Measurements from ENCODE around the gene S1PR4. TPM values are rescaled to one million over a fixed set of nuclear protein-coding genes. Genes with fewer than 3 reads are reported as not detected.

The S1PR4 gene
- total and polyA plus RNA-seq, 2 of the 13 experiments (the other 11 are each of a cell fraction or from before 2014, with no cell fraction given), result 0.07 to 0.09 TPM

GRCh38 chr19:3222709-3223108 is 44.1 kb downstream of the S1PR4 start (continued):
- no peak for TF ChIP-seq WIZ (CRISPR knock-in tag; IDR thresholded peaks at IDR 0.05)
- no peak for TF ChIP-seq ZNF138 (CRISPR knock-in tag; IDR thresholded peaks at IDR 0.05; ENCODE audit: low read depth)
- TF ChIP-seq ZNF530 (CRISPR knock-in tag; IDR thresholded peaks at IDR 0.05; ENCODE audit: low read depth), result no peak
- TF ChIP-seq DNMT1 (CRISPR knock-in tag; IDR thresholded peaks at IDR 0.05), result no peak
- TF ChIP-seq ZNF775 (CRISPR knock-in tag; IDR thresholded peaks at IDR 0.05; ENCODE audit: borderline replicate concordance), result no peak
- TF ChIP-seq ZNF839 (CRISPR knock-in tag; IDR thresholded peaks at IDR 0.05; ENCODE audit: borderline replicate concordance), result no peak
- TF ChIP-seq ELF3 (CRISPR knock-in tag; IDR thresholded peaks at IDR 0.05), result no peak
- no peak for TF ChIP-seq SIN3A (IDR thresholded peaks at IDR 0.05; ENCODE audit: borderline replicate concordance, low read depth, low read length)
- no peak for TF ChIP-seq MED13 (CRISPR knock-in tag; IDR thresholded peaks at IDR 0.05)

DNA sequence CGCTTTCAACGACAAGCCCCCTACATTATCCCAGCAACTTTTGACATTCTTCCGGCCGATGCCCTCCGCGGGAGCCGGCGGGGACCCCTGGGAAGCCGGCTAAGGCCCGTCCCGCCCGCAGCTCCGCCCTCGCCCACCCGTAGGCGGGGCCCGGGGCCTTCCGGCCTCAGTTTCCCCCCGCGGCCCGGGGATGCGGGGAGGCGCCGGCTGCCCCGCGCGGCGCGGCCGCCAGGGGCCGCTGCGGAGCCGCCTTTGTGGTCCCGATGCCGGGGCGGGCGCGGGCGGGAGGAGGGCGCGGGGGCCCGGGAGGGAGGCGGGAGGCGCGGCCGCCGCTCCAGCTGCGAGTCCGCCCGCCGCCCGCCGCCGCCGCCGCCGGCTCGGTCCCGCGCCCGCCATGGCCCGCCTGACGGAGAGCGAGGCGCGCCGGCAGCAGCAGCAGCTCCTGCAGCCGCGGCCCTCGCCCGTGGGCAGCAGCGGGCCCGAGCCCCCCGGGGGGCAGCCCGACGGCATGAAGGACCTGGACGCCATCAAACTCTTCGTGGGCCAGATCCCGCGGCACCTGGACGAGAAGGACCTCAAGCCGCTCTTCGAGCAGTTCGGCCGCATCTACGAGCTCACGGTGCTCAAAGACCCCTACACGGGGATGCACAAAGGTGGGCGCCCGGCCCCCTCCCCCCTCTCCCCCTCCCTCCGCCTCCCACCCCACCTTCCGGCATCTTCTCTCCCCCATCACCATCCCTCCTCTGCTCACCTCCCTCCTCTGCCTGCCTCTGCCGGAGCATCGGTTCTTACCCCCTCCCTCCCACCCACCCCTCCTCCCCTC is 46.0 kb downstream of the S1PR4 start, which contains the start of gene CELF5:
Gene CELF5, plus strand, starts transcription at position 316 of the 823 bp plus-strand sequence. Its CDS starts 79 bp downstream, at position 395.
- intact Hi-C loops (cut with micrococcal nuclease; ENCODE audit: unreplicated experiment), result no loop called here
- Histone ChIP-seq H3K4me1 (ENCODE audit: insufficient read depth, low read length) (no peaks in the 10 kb centered on the region), H3K27me3 (ENCODE audit: control insufficient read depth in 1 of 2, insufficient read depth in 2 of 2, low read length in 2 of 2) (peaks cover 2 to 34% of the 10 kb centered on the region in 2 experiments; a peak in 4 of 5 replicates), H3K9ac (ENCODE audit: insufficient read depth, low read depth, low read length) (no peak within 1 kb of the TSS), H3K9me3 (ENCODE audit: low read length) (no peaks in the 10 kb centered on the region), H3K4me2 (ENCODE audit: low read depth, low read length) (peak within 1 kb of the TSS; percentile 53; the same call in 1 of the 2 replicates), H2AFZ (ENCODE audit: low read length) (no peak within 1 kb of the TSS), H3K27ac (ENCODE audit: extremely low read length, insufficient read depth, low read length) (no peak within 1 kb of the TSS), H3K4me3 (replicated peaks in 1 of 3; ENCODE audit: insufficient read depth in 1 of 3, low read depth in 2 of 3, low read length in 3 of 3) (peak within 1 kb of the TSS in 1 of 3 experiments; percentile 50; a peak in 1 of 6 replicates), H4K20me1 (ENCODE audit: insufficient read depth, low read length) (peaks cover 4% of the 10 kb centered on the region; the same call in 1 of the 2 replicates), H3K79me2 (ENCODE audit: insufficient read depth, low read length) (no peaks in the 10 kb centered on the region), H3K36me3 (replicated peaks in 1 of 2; ENCODE audit: control insufficient read depth in 1 of 2, insufficient read depth in 2 of 2, low read length in 2 of 2) (no peaks in the 10 kb centered on the region)
- no peak for TF ChIP-seq NCOA1 (CRISPR knock-in tag; IDR thresholded peaks at IDR 0.05)
- peak; percentile 44; the same call in 1 of the 2 replicates for TF ChIP-seq ZNF777 (CRISPR knock-in tag; IDR thresholded peaks at IDR 0.05)
- TF ChIP-seq CTCF (CRISPR knock-in tag; IDR thresholded peaks at IDR 0.05), result peak; percentile 10; the same call in 1 of the 2 replicates
- peak; percentile 38; the same call in 1 of the 2 replicates for TF ChIP-seq RAD21 (CRISPR knock-in tag; IDR thresholded peaks at IDR 0.05)
- TF ChIP-seq HNRNPK (IDR thresholded peaks at IDR 0.05; ENCODE audit: low read depth, low read length, poor library complexity, severe bottlenecking), result peak; percentile 18
- peak; percentile 45 for ATAC-seq
- ChIA-PET POLR2A (no interaction called here), CTCF (ENCODE audit: low intra/inter-chr PET ratio, low total read pairs) (no interaction called here)
- FAIRE-seq, result no peak
- BruUV-seq (replicated peaks), result no TSS peak
- no peak for DNase-seq (ENCODE audit: low spot score)
- 13% methylated on average over 25 of the region's 94 CpGs for WGBS (ENCODE audit: low lambda C conversion rate)
- in situ Hi-C loops (cut with HindIII; ENCODE audit: extremely low pct_ligation_motif_present, low pct_unique_long_range_greater_than_20kb), result no loop called here

Measured in HepG2 (cell line).